Measurements from ENCODE around the gene KNDC1.

- TF ChIP-seq, protein P1, sequence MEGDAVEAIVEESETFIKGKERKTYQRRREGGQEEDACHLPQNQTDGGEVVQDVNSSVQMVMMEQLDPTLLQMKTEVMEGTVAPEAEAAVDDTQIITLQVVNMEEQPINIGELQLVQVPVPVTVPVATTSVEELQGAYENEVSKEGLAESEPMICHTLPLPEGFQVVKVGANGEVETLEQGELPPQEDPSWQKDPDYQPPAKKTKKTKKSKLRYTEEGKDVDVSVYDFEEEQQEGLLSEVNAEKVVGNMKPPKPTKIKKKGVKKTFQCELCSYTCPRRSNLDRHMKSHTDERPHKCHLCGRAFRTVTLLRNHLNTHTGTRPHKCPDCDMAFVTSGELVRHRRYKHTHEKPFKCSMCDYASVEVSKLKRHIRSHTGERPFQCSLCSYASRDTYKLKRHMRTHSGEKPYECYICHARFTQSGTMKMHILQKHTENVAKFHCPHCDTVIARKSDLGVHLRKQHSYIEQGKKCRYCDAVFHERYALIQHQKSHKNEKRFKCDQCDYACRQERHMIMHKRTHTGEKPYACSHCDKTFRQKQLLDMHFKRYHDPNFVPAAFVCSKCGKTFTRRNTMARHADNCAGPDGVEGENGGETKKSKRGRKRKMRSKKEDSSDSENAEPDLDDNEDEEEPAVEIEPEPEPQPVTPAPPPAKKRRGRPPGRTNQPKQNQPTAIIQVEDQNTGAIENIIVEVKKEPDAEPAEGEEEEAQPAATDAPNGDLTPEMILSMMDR (IDR thresholded peaks at IDR 0.05), result no peak
- no peak for TF ChIP-seq POLR2A (IDR thresholded peaks at IDR 0.05)
These were observed 83.6 kb downstream of the KNDC1 start for GRCh38 chr10:133243593-133243992.

All from Peyer's patch (tissue), 4 donors.